Stimulated activated CD8-positive, alpha-beta memory T cell treated with anti-CD3 and anti-CD28 coated beads, Interleukin-12 subunit alpha, Interleukin-12 subunit beta, amount 100 ng/mL, for 24 hours (primary cell): Measurements from ENCODE around the gene ARMC7.

Experiments used
- DNase-seq: peaks from one replicate; pipeline ENCODE4 v3.0.0-alpha.2; 2020; ENCODE audit errors: extremely low read depth

ARMC7 gene

GRCh38 chr17:75078284-75079022 is 31.3 kb upstream of the ARMC7 start:
- no peak for DNase-seq

- DNase-seq, result no peak
Measured at GRCh38 chr17:75079023-75079373, 30.8 kb upstream of the ARMC7 start.

- no peak for DNase-seq
Measured at GRCh38 chr17:75081611-75082540, 27.9 kb upstream of the ARMC7 start.

- DNase-seq, result no peak
Measured at GRCh38 chr17:75082683-75083082, 27.1 kb upstream of the ARMC7 start.

GRCh38 chr17:75084039-75084660 is 25.6 kb upstream of the ARMC7 start:
- no peak for DNase-seq

- DNase-seq, result no peak
Measured at GRCh38 chr17:75086496-75087181, 23.1 kb upstream of the ARMC7 start.

- no peak for DNase-seq
Measured at GRCh38 chr17:75087182-75087557, 22.6 kb upstream of the ARMC7 start.

GRCh38 chr17:75087558-75088453 is 22.0 kb upstream of the ARMC7 start, which contains the start of gene SLC16A5:
Gene SLC16A5, plus strand, starts transcription at chr17:75087954. Its CDS starts 5,683 bp downstream, at chr17:75093637.
- no peak for DNase-seq

- DNase-seq, result no peak
Measured at GRCh38 chr17:75088465-75089417, 21.0 kb upstream of the ARMC7 start.

GRCh38 chr17:75090871-75091854 is 18.6 kb upstream of the ARMC7 start:
- no peak for DNase-seq

- no peak for DNase-seq
Measured at GRCh38 chr17:75091855-75092327, 17.9 kb upstream of the ARMC7 start.

- no peak for DNase-seq
Measured at GRCh38 chr17:75093548-75094158, 16.1 kb upstream of the ARMC7 start.

GRCh38 chr17:75094871-75095399 is 14.8 kb upstream of the ARMC7 start:
- no peak for DNase-seq

- no peak for DNase-seq
Measured at GRCh38 chr17:75096082-75096625, 13.6 kb upstream of the ARMC7 start.

GRCh38 chr17:75097865-75098264 is 11.9 kb upstream of the ARMC7 start:
- DNase-seq, result no peak

GRCh38 chr17:75098861-75099260 is 10.9 kb upstream of the ARMC7 start:
- no peak for DNase-seq

GRCh38 chr17:75099881-75100595 is 9.7 kb upstream of the ARMC7 start:
- no peak for DNase-seq
